ENCODE results near the gene CASQ2.

DNA sequence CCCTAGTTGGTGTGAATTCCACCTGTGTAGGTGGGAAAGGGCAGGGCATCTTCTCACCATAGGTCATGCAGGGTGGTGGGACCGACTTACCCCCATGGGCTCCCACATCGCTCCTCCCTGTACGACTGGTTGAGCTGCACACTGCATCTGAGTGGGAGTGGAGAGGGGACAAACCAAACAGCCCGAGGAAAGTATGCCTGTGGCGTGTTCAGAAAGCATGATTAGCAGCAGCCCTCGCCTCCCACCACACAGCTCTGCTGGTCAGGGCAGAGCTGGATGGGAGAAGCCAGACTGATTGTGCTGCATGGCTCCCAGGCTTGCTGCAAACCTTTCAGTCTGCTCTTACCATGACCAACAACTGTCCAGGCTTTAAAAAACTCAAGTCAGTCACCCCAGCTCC lies 102.3 kb downstream of the CASQ2 start:
- TF ChIP-seq, protein P1, sequence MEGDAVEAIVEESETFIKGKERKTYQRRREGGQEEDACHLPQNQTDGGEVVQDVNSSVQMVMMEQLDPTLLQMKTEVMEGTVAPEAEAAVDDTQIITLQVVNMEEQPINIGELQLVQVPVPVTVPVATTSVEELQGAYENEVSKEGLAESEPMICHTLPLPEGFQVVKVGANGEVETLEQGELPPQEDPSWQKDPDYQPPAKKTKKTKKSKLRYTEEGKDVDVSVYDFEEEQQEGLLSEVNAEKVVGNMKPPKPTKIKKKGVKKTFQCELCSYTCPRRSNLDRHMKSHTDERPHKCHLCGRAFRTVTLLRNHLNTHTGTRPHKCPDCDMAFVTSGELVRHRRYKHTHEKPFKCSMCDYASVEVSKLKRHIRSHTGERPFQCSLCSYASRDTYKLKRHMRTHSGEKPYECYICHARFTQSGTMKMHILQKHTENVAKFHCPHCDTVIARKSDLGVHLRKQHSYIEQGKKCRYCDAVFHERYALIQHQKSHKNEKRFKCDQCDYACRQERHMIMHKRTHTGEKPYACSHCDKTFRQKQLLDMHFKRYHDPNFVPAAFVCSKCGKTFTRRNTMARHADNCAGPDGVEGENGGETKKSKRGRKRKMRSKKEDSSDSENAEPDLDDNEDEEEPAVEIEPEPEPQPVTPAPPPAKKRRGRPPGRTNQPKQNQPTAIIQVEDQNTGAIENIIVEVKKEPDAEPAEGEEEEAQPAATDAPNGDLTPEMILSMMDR (IDR thresholded peaks at IDR 0.05): no peak
- TF ChIP-seq POLR2A (IDR thresholded peaks at IDR 0.05) (no peak), EP300 (IDR thresholded peaks at IDR 0.05) (no peak)
